Prostate gland (tissue), 2 donors: Measurements from ENCODE around the gene PLAAT5.

ENCODE experiments used
- CTCF ChIP-seq, 4 experiments: fragments of 200-600 bp in 2 of 4; fragments of 450-650 bp in 2 of 4; sonication (generic) in 2 of 4; IDR thresholded peaks; 1 replicate in 3 of 4; 2 replicates in 1 of 4; pipeline ENCODE4 v1.5.1; 2016 to 2019; ENCODE audit warnings: antibody characterized with exemption in 4 of 4, mild to moderate bottlenecking in 2 of 4, moderate library complexity in 2 of 4
- POLR2AphosphoS5 ChIP-seq: sonication (generic); formaldehyde crosslinking; IDR thresholded peaks from one replicate; pipeline ENCODE4 v1.6.1; 2017; ENCODE audit warnings: antibody characterized with exemption

DNA sequence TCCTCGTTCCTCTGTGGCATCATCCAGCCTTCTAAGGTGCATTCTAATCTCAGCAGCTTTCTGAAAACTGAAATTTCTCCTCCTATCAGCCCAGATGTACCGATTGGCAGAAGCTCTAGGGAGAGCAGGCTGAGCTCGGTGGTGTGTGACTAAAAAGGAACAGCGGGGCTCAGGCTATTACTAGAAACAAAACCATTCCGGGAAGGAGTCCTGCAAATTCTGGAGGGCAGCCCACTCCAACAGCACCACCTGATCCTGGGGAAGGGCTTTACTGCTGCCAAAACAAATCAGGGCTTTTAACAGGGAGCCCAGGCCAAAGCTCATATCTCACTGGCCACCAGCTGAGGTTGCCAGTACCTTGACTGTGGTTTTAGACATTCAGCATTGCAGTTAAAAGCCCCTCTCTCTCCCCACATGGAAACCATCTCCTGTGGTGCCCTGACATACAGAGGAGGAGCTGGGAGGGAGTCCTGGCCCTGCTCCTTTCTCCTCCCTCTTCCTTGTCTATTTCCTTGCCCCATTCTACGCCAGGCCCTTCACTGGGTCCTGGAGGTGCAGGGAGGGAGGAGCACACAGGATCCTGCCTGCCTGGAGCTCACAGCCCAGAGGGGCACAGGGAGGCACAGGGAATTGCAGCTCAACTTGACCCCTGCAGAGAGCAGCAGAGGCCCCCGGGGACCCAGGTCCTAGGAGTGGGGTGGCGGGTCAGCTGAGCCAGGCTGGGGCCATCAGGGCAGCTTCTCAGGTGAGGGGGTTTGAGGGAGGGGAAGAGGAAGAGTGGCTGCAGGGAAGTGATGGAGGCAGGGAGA, 46.5 kb upstream of the PLAAT5 start:
- TF ChIP-seq CTCF (IDR thresholded peaks at IDR 0.05) (no peak), POLR2AphosphoS5 (peak; percentile 87)
